Psoas muscle (tissue), 8 donors: ENCODE data around the gene ELAPOR1. TPM values are rescaled to one million over a fixed set of nuclear protein-coding genes. Genes with fewer than 3 reads are reported as not detected.

Experiments
- ATAC-seq, 4 donors: fragments of 200-7000 bp; cut with Tn5 transposase; one replicate each; pipeline ENCODE4 v1.9.1; 2020; ENCODE audit warnings: moderate library complexity in 3 of 4, mild to moderate bottlenecking in 2 of 4
- DNase-seq, 2 donors: peaks; one replicate each; pipeline ENCODE4 v3.0.0-alpha.2; 2020
- H3K27ac ChIP-seq: fragments of 200-600 bp; one replicate; pipeline ENCODE4 v1.8.0; 2022
- H3K27me3 ChIP-seq, 3 donors: fragments of 200-600 bp in 1 of 3; one replicate each; pipeline versions ENCODE4 v1.6.1 to v1.8.0; 2013 to 2022; ENCODE audit warnings: low read length in 2 of 3, mild to moderate bottlenecking in 2 of 3, moderate library complexity in 1 of 3; ENCODE audit not compliant: insufficient read depth in 3 of 3
- H3K36me3 ChIP-seq, 2 donors: fragments of 200-600 bp in 1 of 2; one replicate each; pipeline versions ENCODE4 v1.6.1 to v1.8.0; 2013 to 2022; ENCODE audit warnings: low read depth in 1 of 2, mild to moderate bottlenecking in 1 of 2, moderate library complexity in 1 of 2; ENCODE audit not compliant: insufficient read depth in 1 of 2
- H3K4me1 ChIP-seq: fragments of 200-600 bp; one replicate; pipeline ENCODE4 v1.8.0; 2022
- H3K4me3 ChIP-seq: fragments of 200-600 bp; one replicate; pipeline ENCODE4 v1.8.0; 2022; ENCODE audit warnings: mild to moderate bottlenecking
- H3K9me3 ChIP-seq: fragments of 200-600 bp; one replicate; pipeline ENCODE4 v1.8.0; 2022
- CTCF ChIP-seq: fragments of 200-600 bp; IDR thresholded peaks from one replicate; pipeline ENCODE4 v1.8.0; 2022; ENCODE audit warnings: antibody characterized with exemption
- WGBS, 3 donors: extraction: QIAGEN DNeasy Blood & Tissue Kit; methylation state at CpG; one replicate each; pipeline versions ENCODE4 v1.1.6 to v1.1.7; 2013; 5-methylcytosine and 5-hydroxymethylcytosine counted together
- intact Hi-C, 2 donors: fragments of 100-400 bp; cut with DNase I; formaldehyde crosslinking; loops; one replicate each; pipeline versions ENCODE4 v1.11.0 to v1.14.2; 2022
- polyA plus RNA-seq, 3 donors: library from polyadenylated mRNA; stranded (reverse); fragments of 200-250 nt; gene quantifications; one replicate each; pipeline ENCODE4 v1.2.3, GENCODE V29; 2013
- total RNA-seq, 4 donors: library from RNA; stranded (reverse); fragmentation: NEBNext Ultra II Directional in 2 of 4; extraction: Animal tissue kit (Norgen Biotek cat#: 25700) in 2 of 4; gene quantifications; one replicate each; pipeline versions ENCODE4 v1.2.1 to v1.2.4, GENCODE V29; 2021 to 2023
- donor health status: healthy with polysubstance abuse.
- donor health status: DM: no; HTN: no; CAD: no; lungs with moderate emphysema.
- donor health status: Bipolar disorder and iron deficiency.
- donor health status: healthy.
- donor health status: DM: yes; HTN: yes; CAD: no.
- donor health status: DM: no; HTN: no; CAD: no.
- donor health status: DM: no; HTN: no; CAD: no.
- donor health status: DM: yes; HTN: yes; CAD: no.

ELAPOR1 gene
- total and polyA plus RNA-seq, 7 donors: 0.03 to 0.46 (median 0.19) TPM; not detected in 1

DNA sequence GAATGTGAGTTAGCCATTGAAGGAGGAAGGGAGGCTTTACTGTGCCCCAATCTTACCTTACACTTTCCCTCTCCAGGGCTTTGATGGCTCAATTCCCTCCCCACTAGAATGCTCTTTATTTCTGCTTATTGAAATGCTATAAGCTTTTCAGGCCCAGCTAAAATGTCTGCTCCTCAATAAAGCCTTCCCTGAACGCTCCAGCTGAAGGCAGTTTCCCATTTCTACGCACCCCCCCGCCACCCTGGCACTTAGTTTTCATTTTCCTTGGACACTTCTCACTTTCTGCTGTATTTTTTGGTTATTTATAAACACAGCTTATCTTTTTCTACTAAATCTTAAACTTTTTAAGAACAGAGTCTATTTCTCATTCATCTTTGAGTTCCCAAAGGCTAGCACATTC lies 30.4 kb upstream of the ELAPOR1 start:
- ATAC-seq: no peak
- WGBS, 3 donors: 81 to 91% (median 83%) methylated on average over 3 of the region's 3 CpGs
- Histone ChIP-seq H3K27me3 (no peaks in the 10 kb centered on the region), H3K36me3 (no peaks in the 10 kb centered on the region), H3K4me3 (no peak overlapping the region), H3K9me3 (no peaks in the 10 kb centered on the region), H3K4me1 (no peaks in the 10 kb centered on the region), H3K27ac (no peak overlapping the region)
- DNase-seq: no peak
- no peak for TF ChIP-seq CTCF
- intact Hi-C loops: no loop called here

GRCh38 chr1:109083923-109084322 lies 30.0 kb upstream of the ELAPOR1 start:
- no peak for TF ChIP-seq CTCF
- WGBS, 3 donors: 49 to 71% (median 65%) methylated on average over 1 of the region's 1 CpG
- intact Hi-C loops: no loop called here
- H3K4me3 ChIP-seq: no peak overlapping the region
- DNase-seq (no peak), ATAC-seq (no peak)
- H3K36me3 ChIP-seq: no peaks in the 10 kb centered on the region
- H3K27me3 ChIP-seq: no peaks in the 10 kb centered on the region
- no peaks in the 10 kb centered on the region for H3K9me3 ChIP-seq
- H3K4me1 ChIP-seq: no peaks in the 10 kb centered on the region
- no peak overlapping the region for H3K27ac ChIP-seq

- H3K4me3 ChIP-seq: no peak overlapping the region
- ATAC-seq (no peak), DNase-seq (no peak)
- no peak overlapping the region for H3K27ac ChIP-seq
- no peaks in the 10 kb centered on the region for H3K4me1 ChIP-seq
- 85 to 92% (median 87%) methylated on average over 13 of the region's 13 CpGs for WGBS, 3 donors
- no peaks in the 10 kb centered on the region for H3K9me3 ChIP-seq
- H3K36me3 ChIP-seq: no peaks in the 10 kb centered on the region
- intact Hi-C loops: no loop called here
- no peaks in the 10 kb centered on the region for H3K27me3 ChIP-seq
- TF ChIP-seq CTCF: no peak
Observed at GRCh38 chr1:109084563-109085517, 29.1 kb upstream of the ELAPOR1 start.

GRCh38 chr1:109089242-109090015 lies 24.5 kb upstream of the ELAPOR1 start:
- peak; percentile 62 to 72 (median 70) for ATAC-seq
- TF ChIP-seq CTCF: peak; percentile 50
- peak overlapping the region; percentile 99 for H3K27ac ChIP-seq
- intact Hi-C loops: loop anchor here (5.0 kb wide), 1 partner anchor 47 kb away; the partner anchor contains the start of gene WDR47 (in 2 of the 2)
- peak overlapping the region; percentile 92 for H3K4me3 ChIP-seq
- H3K27me3 ChIP-seq: no peaks in the 10 kb centered on the region
- no peaks in the 10 kb centered on the region for H3K9me3 ChIP-seq
- peaks cover 22% of the 10 kb centered on the region for H3K4me1 ChIP-seq
- DNase-seq: peak; percentile 51 to 80
- WGBS, 3 donors: 45 to 61% (median 57%) methylated on average over 31 of the region's 31 CpGs
- H3K36me3 ChIP-seq: peaks cover 3 to 19% of the 10 kb centered on the region in 2 donors
